H54 (cell line): Measurements from ENCODE around the gene MPPED2.

Experiments used
- DNase-seq: peaks from one replicate; pipeline ENCODE4 v3.0.0; 2011; ENCODE audit warnings: low spot score, mixed read lengths; ENCODE audit not compliant: insufficient read length
- FAIRE-seq: peaks from 3 replicates; lab custom pipeline; 2011; peaks lifted over from hg19 to GRCh38; lab: Jason Lieb, UNC
- POLR2A ChIP-seq: IDR thresholded peaks from 2 replicates; pipeline ENCODE4 v1.6.1; 2011; ENCODE audit warnings: low read depth, mild to moderate bottlenecking, low read length

MPPED2 gene

DNA sequence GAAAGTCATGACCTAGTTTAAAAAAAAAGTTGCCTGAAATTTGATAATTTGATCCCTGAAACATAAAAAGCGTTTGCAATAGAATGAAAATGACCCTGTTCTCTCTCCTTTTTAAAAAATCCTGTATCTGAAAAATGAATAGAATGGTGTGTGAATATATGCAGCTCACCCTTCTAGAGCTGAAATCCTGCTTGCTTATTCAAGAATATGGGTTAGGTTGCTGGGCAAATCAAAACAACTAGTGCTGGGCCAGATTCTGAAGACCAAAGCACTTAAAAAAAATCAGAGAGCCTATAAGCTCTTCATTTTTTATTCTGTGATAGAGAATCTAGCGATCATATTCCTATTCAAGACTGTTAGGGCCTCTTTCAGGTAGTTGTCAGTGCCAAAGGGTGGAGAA lies 131.6 kb downstream of the MPPED2 start:
- TF ChIP-seq POLR2A: no peak
- FAIRE-seq: no peak
- no peak for DNase-seq

DNA sequence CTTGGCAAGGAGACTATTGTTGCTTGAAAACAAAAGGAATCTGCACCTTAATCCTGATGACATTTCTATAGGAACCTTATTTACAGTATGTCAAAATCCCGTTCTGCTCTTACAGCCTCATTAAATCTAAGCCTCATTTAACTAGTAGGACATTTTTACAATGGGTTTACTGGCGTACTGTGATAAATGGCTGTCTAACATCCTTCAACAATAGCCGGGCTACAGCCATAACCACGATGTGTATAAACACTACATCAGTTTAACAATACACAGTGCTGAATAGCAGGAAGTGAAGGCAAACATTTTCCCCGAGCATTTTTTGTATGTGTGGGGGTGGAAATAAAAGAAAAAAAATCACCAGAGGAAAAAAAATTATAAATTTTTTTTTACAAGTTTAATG lies 132.0 kb downstream of the MPPED2 start:
- no peak for DNase-seq
- TF ChIP-seq POLR2A: no peak
- FAIRE-seq: no peak

DNA sequence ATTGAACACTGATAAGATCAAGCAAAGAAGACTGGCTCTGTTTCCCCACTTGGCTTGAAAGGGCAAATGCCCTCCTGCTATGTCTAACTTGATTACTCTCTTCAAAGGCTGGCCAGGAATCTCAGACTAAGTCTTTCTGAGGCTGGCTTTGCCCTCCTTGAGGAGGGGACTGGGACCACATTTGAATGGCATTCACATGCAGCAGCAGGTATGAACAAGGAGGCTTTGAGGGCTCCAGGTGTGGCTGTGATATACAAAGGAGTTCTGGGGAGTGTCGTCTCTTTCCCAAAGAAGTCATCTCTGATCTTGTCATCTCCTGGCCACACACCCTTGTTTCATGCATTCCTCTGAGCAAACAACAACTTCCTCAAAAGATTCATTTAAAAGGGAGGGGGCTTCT lies 132.4 kb downstream of the MPPED2 start:
- TF ChIP-seq POLR2A: no peak
- FAIRE-seq (no peak), DNase-seq (no peak)

DNA sequence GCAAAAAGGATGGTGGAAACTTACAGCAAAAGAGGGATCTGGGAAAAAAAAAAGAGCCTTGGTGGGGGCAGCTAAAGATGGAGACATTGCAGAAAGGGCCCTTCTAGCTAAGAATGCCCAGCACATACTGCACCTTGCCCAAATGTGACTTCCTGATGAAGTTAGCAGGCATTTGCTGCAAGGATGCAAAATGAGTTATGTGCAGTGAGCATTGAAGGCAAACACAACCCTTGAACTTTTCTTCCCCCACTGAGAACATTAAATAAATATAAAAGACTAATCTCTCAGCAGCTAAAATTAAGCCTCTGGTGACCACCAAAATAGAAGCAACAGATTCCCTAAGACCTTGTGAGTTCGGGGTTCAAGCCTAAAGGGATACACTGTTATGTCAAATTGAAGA lies 133.3 kb downstream of the MPPED2 start:
- TF ChIP-seq POLR2A: no peak
- FAIRE-seq (no peak), DNase-seq (no peak)

DNA sequence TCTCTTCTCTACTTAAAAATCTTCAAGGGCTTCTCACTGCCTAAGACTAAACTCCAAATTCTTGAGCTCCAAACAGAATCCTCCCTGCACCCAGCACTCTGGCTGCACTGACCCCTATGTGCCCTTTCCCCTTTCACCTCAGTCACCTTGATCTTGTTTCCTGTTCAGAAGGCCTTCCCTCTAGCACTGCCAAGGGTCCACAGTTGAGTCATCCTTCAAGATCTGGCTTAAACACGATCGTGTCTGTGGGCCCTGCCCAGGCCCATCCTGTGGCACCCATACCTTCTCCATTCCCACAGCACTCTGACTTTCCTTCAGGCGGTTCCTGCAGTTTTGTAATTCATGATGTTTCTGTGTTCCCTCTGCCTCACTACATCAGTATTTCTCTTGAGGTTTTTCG lies 134.0 kb downstream of the MPPED2 start:
- TF ChIP-seq POLR2A: no peak
- FAIRE-seq (no peak), DNase-seq (no peak)

DNA sequence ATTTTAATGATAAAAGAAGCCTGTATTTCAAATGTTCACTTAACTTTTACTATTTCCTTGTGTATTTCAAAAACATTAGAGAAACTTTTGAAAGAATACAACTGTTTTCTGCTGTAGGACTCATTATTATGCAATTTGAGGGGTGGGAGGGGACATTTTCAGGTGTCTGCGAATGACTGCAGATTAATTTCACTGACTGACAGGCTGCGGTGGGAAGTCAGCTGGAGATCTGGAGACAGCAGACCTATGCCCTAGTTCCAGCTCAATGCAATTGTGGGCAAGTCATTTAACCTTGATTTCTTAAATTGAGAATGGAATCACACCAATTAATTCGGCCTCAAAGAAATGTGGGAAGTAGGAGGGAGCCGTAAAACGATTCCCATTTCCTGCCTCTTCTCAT lies 134.5 kb downstream of the MPPED2 start:
- no peak for FAIRE-seq
- no peak for DNase-seq
- TF ChIP-seq POLR2A: no peak

DNA sequence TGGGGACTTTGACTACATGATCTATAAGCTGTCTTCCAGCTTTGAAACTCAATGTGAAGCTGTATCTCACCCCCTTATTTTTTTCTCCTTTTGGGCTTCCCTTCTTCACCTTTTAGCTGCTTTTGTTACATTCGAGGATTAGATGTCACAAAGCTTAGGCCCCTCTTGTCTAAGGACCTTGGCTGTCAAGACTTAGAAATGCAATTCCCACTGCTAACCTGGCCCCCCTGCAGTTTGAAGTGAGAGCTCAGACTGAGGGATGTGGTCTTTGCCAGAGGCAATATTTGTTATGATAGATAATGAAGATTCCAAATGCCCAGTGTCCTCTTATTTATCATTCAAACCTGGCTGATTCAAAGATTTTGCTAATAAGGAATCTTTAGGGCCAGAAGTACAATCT lies 135.0 kb downstream of the MPPED2 start:
- FAIRE-seq (no peak), DNase-seq (no peak)
- no peak for TF ChIP-seq POLR2A

DNA sequence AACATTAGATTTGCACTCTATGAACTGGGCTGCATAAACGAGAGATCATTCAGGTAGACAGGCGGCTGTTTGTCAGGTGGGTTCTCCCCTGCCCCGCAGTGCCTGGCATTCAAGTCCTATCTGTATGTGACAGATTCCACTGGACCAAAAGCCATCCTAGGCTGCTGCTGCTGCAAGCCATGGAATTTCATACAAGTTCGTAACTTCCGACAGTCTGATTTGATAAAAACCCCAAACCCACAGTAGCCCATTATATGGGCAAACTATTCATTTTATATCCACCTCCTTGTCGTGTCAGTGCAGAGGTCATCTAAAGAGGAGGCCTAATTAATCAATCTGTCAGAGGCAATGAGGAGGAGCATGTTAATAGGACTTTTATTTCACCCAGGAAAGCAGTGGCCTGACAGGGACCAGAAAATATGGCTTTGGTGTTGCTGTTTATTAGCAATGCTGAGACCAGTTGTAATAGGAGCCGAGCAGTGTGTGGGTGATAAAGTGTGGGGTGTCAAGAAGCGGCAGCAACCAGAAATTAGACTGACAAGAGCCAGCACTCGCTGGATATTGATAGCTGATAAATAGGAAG lies 139.0 kb downstream of the MPPED2 start:
- no peak for FAIRE-seq
- no peak for DNase-seq
- TF ChIP-seq POLR2A: no peak

DNA sequence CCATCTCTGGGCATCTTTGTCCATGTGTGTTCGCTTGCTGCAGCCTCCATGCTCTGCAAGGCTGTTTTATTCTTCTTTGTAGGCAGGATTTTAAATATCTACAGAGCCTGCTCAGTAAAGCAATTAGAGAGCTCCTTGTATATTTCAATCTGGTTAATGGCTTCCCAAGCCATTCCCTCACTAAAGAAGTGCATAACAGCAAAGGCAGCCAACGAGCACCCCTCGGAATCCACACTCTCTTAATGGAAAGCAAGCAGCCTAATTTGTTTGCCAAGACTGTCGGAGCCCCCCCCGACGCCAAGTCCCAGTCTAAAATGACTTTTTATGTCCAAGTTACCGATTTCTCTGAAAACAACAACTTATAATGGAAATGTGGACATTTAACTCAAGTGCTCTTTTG lies 139.6 kb downstream of the MPPED2 start:
- no peak for FAIRE-seq
- no peak for TF ChIP-seq POLR2A

DNA sequence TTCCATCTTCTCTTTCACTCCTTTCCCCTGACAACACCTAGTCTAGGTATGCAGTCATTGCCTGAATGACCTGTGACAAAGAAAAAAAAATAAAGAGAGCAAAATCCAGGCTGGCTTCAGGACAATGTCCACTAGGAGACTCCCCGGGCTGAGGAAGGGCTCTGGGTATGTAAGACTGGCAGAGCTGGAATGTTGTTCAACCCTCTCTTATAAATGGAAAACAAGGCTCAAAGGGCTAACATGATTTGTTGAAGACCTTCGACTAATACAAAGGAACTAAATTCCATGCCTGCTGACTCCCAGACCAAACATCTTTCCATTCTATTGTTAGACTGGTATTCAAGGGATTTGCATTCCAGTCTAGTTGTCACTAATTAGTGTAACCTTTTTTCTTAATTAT lies 141.1 kb downstream of the MPPED2 start:
- FAIRE-seq (no peak), DNase-seq (no peak)
- no peak for TF ChIP-seq POLR2A

More for the DNA sequence above, 139.6 kb downstream of the MPPED2 start:
- no peak for DNase-seq

DNA sequence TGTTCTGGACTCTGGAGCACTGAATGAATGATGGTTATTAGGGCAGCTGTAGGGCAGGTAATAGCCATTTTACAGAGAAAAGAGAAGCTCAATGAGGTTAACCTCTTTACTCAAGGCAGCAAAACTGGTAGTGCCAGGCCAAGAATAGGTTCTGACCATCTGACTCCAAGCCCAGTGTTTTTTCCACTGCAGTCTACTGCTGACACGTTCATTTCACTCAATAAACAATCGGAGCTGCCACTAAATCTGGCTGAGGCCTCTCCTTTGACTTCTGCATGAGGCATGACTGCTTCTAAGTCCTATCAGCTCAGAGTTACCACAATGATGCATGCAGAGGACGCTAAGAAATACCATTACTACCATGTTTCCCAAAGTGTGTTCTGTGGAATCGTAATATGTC lies 145.6 kb downstream of the MPPED2 start:
- FAIRE-seq (no peak), DNase-seq (no peak)
- no peak for TF ChIP-seq POLR2A

DNA sequence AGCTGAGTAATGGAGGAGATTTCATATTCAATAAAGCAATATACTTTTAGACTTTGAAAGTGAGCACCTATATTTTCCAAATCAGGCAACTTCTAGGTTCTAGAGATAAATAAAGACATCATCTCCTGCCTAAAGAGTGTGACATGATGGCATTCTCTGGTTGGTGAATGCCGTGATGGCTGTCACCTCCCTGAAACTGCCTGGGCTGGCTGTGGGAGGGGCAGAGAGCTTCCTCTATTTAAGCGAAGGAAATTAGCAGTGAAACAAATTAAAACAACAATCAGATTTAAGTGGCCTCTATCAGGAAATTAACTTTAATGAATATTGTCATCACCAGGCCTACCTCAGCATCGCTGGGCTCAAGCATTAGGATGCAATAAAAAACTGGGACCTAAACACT lies 149.4 kb downstream of the MPPED2 start:
- FAIRE-seq: no peak
- no peak for TF ChIP-seq POLR2A
- DNase-seq: no peak

DNA sequence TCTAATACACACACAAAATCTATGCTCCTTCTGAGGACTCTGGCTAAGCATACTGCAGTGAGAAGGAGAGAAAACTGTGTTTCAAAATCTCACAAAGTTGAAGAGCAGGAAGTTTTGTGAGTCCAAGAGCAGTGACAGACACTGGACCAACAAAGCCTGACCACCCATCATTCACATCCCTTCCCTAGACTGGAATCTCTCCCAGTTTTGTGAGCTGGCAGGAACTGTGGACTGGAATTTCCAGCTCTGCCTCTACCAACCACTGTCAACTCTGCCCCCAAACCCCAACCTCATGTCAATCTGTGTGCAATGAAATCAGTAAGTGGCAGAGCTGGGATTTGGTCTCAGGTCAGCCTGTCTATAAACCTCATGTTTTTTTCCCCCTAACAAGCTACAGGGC lies 150.7 kb downstream of the MPPED2 start:
- no peak for FAIRE-seq
- TF ChIP-seq POLR2A: no peak
- no peak for DNase-seq

DNA sequence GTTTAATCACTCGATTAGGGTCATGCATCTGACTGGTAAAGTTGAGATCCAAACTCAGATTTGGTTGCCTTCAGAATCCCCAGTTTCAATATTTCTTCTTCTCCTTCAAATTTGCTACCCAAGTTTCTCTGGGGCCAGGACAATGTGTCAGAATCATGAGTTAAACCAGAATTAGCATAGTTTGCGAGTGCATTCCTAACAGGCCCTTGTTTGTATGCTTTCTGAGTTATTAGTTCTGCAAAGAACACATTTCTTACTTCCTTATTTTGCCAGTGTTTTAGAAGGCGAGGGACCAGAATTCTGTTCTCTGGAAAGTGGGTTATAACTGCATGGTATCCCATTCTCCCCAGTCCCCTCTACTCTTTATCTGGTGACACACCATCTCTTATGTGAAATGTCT lies 151.3 kb downstream of the MPPED2 start:
- FAIRE-seq (no peak), DNase-seq (no peak)
- TF ChIP-seq POLR2A: no peak

DNA sequence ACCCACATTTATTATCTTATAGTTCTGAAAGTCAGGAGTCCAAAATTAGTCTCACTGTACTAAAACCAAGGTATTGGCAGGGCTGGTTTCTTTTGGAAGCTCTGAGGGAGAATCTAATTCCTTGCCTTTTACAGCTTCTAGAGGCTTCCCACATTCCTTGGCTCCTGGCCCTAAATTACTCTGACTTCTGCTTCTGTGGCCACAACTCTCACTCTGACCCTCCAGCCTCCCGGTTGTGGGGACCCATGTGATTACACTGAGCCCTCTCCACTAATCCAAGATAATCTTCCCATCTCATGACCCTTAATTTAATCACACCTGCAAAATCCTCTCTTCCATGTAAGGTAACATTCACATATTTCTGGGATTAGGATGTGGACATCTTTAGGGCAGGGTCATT lies 152.3 kb downstream of the MPPED2 start:
- DNase-seq (no peak), FAIRE-seq (no peak)
- no peak for TF ChIP-seq POLR2A

DNA sequence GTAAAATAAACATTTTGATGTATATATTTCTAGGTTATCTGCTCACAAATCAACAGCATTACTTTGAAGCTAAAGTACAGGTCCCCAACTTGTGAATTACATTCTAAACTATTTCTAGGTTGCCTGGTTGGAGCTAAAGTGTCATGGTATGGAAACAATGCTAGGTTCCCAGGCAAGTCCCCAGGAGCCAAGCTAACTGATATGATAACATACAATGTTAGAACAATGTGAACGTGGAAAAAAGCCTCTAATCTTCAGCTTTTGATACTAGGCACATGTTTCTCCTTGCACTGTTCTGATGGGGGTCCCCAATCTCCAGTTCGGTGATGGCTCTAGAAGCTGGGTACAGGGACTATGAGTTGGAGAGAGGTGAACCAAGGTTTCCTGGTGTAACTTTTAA lies 153.4 kb downstream of the MPPED2 start:
- TF ChIP-seq POLR2A: no peak
- DNase-seq (no peak), FAIRE-seq (no peak)
